ENCODE measurements around the gene AP5Z1.

DNA sequence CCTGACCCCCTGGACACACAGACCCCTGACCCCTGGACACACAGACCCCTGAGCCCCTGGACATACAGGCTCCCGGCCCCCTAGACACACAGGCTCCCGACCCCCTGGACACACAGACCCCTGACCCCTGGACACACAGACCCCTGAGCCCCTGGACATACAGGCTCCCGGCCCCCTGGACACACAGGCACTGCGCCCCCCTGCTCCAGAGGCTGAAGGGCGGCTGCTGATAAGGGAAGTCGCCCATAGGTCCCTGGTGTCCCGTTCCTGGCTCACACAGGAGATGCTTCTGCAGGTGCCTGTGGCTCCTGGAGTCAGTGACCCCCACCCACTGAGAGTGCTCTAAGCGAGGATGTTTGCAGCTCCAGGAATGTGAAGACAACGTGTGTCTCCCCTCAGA is 3.7 kb upstream of the AP5Z1 start:
- TF ChIP-seq EZH2phosphoT487 (IDR thresholded peaks at IDR 0.05; ENCODE audit: insufficient read depth, low read depth) = no peak
- no peak for TF ChIP-seq EZH2 (IDR thresholded peaks at IDR 0.05; ENCODE audit: insufficient read depth, poor library complexity, severe bottlenecking)

All from GM23248 (cell line).